GM18499 (cell line): ENCODE measurements around the gene ENG.
A peak's percentile ranks its signal among the peaks of the same experiment; 100 is the strongest.

ENCODE experiments used
- ATAC-seq: cut with Tn5 transposase; IDR thresholded peaks from one replicate; pipeline ENCODE4 v1.9.1; 2021; ENCODE audit warnings: moderate number of reproducible peaks; ENCODE audit not compliant: insufficient read depth, unreplicated experiment

The ENG gene

DNA sequence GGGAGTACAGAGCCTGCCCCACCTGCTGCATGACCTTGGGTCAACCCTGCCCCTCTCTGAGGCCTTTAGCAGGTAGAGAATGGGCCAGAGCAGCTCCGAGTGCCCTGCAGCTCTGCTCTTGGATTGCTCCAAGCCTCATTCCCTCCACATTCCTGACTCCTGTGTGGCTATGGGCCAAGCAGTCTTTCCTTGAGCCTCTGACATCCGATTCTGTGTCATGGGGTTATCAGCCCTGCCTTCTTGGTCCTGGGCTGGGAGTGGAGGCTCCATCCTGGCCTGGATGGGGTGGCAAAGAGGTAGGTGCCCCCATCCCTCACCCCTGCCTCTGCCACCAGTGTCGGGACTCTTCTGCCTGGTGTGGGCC is 38.1 kb downstream of the ENG start:
- no peak for ATAC-seq

DNA sequence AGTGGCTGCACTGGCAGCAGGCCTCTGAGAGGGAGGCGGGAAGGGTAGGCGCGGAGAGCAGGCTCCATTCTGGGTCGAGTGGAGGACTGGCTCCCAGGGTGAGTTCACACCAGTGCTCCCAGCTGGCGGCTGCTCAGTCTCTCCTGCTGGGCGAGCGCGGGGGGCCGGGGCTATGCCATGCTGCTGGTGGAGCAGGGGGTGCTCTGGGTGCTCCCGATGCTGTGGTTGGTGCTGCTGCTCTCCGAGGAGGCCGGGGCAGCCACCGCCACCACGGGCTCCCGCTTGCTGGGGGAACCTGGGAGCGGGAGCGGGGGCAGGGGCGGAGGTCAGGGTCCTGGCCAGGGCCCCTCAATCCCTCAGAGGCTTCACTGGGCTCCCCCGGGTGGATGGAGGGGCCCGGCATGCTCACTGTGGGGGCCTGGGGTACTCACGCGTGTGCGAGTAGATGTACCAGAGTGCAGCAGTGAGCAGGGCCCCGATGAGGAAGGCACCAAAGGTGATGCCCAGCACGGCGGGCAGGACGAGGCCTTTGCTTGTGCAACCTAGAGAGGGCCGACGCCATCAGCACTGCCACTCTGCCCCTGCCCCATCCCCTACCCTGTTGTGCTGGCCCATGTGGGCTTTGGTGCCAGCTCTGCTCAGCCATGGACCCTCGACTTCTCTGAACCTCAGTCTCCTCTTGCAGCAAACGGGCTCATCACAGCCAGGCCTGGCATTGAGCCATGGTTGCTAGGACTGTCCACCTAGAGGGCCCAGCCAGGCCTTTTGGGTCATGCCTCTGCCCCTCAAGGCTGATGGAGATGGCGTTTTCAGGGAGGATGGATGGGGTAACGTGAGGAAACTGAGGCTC is 38.7 kb downstream of the ENG start:
- ATAC-seq = no peak

DNA sequence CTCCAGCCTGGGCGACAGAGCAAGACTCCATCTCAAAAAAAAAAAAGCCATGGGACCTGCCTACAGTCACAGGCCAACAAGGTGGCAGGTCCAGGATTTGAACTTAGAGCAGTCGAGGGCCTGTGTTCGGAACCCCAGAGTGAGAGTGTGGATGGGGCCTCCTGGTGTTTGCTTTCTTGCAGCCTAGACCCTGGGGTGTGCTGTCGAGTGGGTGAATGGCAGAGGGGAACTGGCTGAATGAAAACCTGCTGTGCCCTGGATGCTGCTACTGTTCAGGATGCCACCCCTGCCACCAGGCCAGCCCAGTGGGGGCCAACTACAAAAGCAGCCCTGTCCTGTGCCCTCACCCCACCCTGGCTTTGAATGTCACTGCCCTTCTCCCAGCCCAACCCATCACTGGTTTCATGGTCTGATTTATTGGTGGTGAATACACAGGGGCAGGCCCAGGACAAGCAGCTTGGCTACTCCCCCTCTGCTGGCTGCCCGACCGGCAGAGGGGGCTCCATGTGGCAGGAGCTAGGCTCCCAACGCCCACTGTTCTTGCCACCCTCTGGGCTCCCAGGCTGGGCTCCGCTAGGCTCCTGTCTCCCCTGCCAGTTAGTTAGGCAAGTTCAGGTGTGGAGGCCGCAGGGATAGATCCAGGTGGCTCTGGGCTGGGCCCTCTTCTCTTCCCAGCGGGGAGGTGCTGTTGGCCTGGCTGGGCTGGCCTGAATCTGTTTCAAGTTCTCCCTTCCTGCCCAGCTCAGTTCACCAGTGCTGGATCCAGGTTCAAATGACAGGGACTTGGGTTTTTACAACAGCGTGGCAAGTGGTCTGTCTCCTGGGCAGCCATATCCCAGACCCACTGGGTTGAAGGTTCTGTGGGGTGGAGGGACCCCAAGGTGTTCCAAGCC is 39.6 kb downstream of the ENG start:
- ATAC-seq = no peak

DNA sequence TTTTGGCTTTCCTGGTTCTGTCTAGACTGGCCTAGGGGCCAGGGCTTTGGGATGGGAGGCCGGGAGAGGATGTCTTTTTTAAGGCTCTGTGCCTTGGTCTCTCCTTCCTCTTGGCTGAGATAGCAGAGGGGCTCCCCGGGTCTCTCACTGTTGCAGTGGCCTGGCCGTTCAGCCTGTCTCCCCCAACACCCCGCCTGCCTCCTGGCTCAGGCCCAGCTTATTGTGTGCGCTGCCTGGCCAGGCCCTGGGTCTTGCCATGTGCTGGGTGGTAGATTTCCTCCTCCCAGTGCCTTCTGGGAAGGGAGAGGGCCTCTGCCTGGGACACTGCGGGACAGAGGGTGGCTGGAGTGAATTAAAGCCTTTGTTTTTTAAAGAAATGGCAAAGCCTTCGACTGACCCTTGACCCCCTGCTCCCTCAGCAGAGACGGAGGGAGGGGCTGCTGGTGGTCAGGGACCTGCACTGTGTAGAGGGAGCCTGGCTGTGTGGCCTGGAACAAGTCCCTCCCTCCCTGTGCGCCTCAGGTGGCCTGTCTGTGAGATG is 40.7 kb downstream of the ENG start:
- no peak for ATAC-seq

DNA sequence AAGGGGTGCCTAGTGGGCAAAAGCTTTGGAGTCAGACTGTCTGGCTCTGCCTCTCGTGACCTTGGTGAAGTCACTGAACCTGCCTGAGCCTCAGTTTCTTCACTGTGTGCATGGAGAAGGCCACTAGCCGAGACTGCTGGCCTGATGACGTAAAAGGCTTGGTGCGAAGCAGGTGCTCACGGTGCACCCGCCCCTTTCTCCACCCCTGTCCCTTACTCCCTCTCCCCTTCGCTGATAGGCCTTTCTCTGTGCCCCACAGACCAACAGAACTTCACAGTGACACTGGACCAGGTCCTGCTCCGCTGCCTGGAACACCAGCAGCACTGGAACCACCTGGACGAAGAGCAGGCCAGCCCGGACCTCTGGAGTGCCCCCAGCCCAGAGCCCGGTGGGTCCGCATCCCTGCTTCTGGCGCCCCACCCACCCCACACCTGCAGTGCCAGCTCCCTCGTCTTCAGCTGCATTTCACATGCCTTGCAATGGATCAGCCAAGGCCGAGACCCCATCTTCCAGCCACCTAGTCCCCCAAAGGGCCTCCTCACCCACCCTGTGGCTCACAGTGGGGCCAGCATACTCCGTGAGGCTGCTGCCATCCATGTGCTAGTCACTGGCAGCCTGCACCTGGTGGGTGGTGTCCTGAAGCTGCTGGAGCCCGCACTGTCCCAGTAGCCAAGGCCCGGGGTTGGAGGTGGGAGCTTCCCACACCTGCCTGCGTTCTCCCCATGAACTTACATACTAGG is 41.4 kb downstream of the ENG start:
- ATAC-seq = no peak

DNA sequence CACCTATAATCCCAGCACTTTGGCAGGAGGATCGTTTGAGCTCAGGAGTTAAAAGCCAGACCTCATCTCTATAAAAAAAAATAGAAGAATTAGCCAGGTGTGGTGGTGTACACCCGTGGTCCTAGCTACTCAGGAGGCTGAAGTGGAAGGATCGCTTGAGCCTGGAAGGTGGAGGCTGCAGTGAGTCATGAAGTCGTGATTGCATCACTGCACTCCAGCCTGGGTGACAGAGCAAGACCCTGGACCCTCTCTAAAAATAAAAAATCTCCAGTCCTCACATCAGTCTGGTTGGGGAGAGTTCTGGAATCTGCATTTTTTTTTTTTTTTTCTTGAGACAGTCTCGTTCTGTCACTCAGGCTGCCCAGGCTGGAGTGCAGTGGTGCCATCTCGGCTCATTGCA is 42.4 kb downstream of the ENG start:
- ATAC-seq = no peak

DNA sequence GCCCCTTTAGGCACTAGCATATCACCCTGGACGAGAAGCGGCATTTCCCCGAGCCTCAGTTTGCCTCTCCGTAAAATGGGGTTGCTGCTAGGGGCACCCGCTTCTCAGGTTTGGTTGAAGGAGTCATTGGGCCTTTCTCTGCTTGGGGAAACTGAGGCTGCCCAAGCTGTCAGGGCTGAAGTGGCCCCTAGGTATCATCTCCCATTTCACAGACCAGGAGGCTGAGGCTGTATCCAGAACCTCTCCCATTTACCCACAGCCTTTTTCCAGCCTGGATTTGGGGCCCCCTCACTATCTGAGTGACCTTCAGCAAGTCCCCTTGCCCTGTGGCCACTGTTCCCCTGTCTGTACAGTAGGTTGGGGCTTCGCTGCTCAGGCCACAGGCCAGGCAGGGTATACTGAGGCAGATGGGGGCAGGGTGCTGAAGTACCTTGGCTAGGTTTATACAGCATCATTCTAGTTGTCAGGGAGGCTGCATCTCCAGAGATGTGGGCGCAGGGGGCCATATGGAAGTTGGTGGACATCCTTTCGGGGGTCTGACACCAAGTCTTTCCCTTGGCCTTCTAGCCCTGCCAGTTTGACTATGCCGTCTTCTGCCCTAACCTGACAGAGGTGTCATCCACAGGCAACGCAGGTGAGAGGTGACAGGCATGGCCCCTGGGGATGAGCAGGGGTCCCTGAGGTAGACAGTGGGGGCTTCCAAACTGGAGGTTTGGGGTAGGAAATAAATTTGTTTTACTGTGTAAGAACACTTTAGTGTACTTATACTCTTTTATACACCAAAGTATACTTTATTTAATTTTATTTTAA is 43.9 kb downstream of the ENG start:
- ATAC-seq = no peak

DNA sequence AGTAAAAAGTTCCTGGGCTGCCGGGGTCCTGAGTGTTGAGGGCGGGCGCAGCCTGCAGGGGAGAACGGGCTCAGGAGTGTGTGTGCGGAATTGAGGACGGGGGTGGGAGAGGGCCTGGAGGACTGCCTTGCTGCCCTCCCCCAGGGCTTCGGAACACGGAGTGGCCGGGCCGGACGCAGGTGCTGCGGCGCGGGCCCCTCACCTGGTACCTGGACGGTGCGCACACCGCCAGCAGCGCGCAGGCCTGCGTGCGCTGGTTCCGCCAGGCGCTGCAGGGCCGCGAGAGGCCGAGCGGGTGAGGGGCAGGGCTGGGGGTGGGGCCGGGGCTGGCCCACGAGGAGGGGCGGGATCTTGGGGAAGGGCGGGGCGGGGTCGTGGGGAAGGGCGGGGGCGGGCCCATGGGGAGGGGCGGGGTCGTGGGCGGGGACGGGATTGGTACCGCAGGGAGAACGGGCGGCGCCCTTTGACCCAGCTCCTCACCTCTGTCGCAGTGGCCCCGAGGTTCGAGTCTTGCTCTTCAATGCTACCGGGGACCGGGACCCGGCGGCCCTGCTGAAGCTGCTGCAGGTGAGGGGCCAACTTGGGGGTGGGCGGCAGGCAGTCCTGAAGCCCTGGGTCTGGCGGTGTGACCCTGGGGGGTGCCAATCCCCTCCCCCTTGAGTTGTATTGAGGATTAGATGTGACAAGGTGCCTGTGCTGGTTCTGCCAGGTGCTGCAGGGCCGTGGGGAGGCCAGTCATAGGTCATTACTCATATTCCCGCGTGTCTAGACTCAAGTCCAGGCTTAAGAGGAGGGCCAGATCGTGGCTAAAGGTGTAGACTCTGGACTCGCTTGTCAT is 44.7 kb downstream of the ENG start:
- no peak for ATAC-seq

DNA sequence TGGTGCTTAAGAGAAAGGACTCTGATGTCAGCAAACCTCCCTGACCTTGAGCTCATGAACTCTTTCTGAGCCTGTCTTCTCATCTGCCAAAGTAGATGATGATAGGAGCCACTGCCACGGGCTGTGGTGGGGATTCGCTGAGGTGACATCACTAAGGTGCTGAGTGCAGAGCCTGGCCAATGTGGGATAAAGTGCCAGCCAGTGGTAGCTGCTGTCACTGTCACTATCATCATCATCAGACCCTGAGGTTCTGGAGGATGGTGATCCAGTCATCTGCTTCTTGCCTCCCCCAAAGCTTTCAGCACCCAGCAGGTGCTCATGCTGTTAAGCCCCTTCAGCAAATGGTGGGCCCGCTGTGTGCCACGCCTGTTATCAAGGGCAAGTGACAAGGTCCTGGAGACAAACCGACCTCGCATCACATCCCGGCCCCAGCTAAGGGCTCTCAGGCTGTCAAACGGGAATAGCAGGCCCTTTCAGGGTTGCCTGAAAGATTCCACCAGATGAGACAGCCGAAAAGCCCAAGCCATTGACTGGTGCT is 45.4 kb downstream of the ENG start:
- no peak for ATAC-seq

DNA sequence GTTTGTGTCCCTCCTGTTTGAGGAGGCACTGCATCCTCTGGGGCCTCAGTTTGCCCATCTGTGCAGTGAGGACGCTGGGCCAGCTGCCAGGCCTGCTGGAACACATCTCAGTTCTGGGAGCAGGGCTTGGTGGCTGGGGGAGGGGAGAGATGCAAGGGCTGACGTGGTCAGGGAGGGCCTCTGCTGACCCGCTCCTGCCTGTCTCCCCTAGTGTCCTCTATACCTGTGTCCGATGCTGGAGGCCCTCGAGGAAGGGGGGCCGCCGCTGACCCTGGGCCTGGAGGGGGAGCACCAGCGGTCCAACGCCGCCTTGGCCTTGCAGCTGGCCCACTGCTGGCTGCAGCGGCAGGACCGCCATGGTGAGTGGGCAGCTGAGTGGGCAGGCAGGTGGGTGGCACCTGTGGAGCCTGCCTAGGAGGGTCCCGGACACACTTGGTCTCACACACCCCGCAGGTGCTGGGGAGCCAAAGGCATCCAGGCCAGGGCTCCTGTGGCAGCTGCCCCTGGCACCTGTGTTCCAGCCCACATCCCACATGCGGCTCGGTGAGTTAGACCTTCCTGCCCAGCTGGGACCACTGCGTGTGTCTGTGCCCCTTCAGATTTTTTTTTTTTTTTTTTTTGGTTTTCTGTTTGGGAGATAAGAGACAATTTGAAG is 46.0 kb downstream of the ENG start:
- no peak for ATAC-seq

DNA sequence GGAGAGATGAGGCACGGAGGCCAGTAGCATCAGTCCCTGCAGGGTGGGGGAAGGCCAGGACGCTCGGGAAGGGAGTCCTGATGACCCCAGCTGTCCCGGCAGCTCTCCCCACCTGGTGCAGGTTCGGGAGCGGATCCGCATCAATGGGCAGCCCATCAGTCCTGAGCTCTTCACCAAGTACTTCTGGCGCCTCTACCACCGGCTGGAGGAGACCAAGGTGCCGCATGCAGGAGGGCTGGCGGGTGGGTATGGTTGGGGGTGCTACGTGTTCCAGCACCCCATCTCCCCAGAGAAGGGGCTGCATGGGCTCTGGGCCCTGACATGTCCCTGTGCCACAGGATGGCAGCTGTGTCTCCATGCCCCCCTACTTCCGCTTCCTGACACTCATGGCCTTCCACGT is 47.6 kb downstream of the ENG start:
- no peak for ATAC-seq

DNA sequence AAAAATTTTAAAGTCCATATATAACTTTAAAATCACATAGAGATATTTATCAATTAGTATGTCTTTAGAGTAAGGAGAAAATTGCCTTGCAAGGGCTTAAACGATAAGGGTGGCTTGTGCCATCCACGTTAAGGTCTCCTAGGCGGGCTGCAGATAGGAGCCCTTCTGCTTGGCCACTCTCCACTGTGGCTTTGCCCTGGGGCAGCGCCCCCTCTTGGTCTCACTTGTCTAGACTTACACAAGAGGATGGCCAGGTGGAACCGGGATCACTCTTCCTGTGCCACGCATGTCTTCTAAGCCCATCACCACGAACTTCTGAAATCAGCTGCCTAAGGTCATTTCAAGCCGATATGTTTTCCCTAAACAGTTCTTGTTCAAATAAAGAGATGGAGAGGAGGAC is 48.8 kb downstream of the ENG start:
- ATAC-seq = no peak

DNA sequence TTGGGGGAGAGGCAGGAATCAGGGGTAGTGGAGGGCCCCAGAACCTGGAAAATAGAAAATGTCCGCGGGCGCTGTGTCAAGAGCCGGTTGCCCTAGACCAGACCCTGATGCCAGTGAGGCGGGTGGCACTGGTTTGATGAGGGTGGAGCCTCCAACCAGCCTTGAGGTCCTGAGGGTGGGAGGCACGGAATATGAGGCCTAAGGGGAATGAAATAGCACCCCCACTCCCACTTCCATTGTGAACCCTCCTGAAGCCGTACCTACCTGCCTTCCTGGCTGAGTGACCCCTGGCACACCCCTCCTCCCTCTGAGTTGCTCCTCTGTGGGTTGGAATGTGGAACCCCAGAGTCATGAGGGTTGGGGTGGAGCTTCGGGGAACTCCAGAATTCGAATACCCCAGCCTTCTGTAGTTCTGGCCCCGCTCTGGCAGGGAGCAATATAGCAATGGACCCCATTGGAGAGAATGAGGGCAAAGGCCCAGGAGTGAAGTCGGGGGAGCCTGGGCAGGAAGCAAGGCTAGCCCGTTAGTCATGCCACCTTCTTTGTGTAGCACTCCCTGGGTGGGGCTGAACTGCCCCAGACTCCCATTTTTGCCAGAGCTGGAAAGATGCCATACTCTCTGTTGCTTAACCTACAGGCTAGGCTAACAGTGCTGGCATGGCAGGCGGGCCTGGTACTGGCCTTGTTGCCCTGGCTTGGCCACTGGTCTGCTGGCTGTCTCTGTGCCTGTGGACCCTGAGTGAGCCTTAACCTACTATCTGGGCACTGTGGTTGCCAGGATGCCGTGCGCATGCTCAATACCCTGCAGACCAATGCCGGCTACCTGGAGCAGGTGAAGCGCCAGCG is 50.7 kb downstream of the ENG start:
- ATAC-seq = no peak

DNA sequence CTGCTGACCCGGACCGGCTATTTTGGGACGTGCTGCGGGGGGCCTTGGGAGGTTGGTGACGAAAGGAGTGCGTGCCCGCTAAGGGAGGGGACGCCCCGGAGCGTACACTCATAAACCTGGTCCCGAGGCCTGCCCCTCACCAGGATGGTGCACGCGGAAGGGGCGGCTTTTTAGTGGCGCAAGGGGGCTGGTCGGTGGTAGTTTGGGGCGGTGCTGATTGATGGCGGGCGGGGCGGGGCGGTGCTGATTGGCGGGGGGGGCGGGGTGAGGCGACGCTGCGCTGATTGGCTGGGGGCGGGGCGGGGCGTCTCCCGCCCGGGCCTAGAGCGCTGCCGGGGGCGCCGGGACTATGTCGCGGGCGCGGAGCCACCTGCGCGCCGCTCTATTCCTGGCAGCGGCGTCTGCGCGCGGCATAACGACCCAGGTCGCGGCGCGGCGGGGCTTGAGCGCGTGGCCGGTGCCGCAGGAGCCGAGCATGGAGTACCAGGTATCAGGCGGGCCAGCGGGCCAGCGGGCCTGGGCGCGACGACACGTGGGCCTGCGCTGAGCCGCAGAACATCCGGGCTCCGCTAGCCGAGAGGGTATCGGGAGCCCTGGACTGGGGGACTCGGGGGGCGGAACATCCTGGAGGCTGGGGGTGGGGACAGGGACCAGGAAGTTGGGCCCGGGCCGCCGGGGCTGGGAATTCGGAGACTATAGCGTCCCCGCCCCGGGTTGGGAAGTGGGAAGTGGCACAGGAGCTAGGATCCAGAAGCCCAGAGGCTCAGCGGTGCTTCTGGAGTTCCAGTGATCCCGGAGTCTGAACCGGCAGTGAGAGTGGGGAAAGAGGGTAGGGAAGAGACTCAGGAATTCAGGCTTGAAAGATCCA is 51.6 kb downstream of the ENG start, which contains the start of gene FPGS:
Gene FPGS, plus strand, starts transcription at position 307 of the 868 bp plus-strand sequence. Its CDS starts 43 bp downstream, at position 350.
- ATAC-seq = peak; percentile 49

DNA sequence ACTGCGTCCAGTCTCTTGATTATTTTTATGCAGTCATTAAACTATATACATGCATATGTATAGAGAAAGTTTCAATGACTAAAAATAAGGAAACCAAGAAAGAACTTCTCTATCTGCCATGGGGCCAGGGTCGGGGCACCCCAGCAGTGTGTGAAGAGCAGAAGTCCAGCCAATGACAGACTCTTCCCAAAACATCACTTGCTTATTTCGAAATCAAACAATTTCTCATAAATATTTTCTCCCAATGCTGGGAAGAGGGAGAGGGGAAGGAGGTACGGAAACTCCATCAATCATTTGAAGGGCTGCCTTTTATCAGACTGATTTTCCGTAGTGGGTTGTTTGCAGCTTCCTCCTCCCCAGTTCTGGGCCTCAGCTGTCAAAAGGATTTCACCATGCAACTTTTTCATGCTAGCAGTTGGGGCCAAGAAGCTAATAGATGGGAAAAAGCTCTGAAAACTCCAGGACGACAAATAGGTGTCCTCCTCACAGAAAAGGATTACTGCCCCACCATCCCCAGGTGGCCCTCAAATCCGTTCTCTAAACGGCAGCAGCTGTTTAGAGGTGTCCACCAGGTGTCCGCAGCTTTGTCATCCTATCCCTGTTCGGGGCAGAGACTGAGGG is 52.4 kb downstream of the ENG start:
- peak; percentile 22 for ATAC-seq

DNA sequence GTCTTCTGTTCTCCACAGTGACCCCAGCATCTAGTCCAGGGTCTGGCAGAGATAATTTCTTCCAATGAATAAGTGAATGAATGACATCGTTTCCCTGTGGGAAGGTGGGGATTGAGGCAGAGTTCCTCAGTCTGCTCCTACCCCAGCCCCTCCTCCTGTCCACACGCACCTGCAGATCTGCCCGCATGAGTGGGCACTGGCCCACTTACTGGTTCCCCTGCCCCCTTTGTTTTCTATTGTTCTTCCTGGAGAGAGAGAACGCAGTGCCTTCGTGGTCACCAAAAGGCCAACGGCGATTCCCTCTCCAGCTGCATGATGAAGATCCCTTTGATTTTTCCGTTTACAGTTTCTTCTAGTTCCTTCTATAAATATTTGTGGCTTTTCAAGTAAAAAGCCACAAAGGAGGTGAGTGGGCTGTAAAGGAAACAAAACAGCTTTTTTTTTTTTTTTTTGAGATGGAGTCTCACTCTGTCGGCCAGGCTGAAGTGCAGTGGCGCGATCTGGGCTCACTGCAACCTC is 57.5 kb downstream of the ENG start:
- ATAC-seq = no peak
